ENCODE data around the gene G0S2. TPM values are rescaled to one million over a fixed set of nuclear protein-coding genes. Genes with fewer than 3 reads are reported as not detected.
A peak's percentile ranks its signal among the peaks of the same experiment; 100 is the strongest.
"Not testable (repeated sequence)": the region's sequence is repeated elsewhere in the genome, so short reads cannot be mapped to it uniquely, and the experiment has no call there.

The G0S2 gene
- total RNA-seq, 1 donor from 2014 or later: 162 TPM

DNA sequence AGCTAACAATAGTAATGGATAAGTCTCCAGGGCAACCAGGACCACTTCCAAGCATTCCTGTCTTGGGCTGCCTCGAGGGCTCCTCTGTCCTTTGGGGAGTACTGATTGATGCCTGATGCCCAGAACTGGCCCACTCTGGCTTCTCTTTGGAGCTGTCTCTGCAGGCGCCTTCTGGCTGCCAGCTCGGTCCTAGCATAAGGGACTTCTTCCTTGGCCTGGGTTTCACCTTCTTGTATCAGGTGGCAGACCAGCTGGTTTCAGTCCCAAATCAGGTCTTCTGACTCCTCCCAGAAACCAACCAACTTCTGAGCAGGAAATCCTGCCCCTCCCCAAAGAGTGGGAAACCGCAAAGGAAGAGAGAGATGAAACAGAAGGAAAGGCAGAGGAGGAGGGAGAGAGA lies 10.6 kb downstream of the G0S2 start:
- no peak for DNase-seq

DNA sequence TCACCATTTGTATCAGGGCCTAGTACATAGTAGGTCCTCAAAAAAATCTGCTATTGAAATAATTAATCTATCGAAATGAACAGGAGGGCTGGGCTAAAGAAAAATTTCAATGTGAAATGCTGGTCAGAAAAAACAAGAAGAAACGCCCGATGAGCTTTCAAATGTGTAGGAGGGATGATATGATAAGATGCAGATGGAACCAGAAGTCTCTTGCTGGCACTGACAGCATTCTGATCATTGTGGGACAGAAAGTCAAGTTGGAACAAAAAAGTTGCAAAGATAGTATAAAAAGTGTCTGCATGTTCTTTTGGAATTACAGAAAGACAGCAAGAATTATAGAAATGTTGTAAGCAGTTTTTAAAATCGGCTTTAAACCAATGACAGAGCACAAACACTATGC lies 11.1 kb downstream of the G0S2 start:
- no peak for DNase-seq

DNA sequence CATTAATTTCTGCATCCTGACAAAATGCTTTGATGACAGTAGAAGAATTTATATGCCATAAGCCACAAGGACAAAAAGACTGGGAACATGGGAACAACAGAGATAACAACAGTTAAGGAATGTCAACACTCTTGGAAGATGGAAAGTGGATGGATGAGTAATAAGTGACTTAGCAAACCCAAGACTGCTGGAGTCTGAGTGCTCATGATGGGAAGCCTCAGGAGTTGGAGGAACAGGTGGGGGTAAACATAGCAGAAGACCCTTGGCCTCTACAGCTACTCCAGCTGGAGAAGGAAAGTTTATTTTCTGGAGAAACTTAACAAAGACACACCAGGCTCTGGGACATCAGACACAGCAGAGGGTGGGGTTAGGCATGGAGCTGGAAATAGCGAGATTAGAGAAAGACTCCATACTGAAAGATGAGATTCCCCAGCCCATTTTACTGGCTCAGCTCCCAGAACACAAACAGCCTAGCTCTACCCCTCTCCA lies 13.6 kb downstream of the G0S2 start:
- DNase-seq: no peak

DNA sequence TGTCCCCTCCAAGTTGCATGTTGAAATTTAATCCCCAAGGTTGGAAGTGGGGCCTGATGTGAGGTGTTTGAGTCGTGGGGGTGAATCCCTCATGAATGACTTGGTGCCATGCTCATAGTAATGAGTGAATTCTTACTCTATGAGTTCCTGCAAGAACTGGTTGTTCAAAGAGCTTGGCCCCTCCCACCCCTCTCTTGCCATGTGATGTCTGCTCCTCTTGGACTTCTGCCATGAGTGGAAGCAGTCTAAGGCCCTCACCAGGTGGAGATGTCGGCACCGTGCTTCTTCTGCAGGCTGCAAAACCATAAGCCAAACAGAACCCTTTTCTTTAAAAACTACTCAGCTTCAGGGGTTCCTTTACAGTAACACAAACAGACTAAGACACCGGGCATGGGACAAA lies 14.3 kb downstream of the G0S2 start:
- no peak for DNase-seq

DNA sequence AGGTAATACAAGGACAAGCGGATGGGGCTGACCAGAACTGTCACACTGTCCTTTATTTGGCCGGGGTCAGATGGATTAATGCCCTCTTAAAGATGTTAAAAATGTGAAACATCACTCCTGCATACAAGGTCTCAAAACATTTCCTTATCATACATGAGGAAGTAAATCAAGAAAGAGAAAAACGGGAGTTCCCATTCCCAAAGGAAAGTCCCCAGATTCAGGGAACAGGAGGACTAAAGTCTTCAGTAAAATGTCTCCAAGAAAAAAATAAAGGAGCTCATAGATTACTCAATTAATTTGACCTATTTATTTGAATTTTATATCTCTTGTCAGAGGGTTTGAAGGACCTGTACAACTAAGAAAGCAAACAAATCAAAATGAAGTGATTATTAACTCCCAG lies 16.0 kb downstream of the G0S2 start:
- DNase-seq: no peak

DNA sequence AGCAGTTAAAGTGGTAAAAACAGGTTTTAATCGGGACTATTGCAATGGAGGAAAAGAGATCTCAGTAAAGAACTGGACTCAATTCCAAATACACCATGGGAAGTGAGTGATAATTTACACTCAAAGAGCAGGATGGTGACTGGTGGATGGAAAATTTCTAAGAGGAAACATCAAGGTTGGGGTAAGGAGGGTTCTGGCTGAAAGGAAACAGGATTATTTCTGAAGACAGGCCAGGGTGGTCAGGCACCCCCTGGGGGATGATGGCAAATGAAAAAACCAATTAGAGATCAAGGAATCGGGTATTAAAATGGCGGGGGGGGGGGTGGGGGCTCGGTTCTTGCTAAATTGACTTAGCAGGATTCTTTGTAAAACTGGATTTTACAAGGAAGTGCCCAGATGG lies 17.1 kb downstream of the G0S2 start:
- no peak for DNase-seq

DNA sequence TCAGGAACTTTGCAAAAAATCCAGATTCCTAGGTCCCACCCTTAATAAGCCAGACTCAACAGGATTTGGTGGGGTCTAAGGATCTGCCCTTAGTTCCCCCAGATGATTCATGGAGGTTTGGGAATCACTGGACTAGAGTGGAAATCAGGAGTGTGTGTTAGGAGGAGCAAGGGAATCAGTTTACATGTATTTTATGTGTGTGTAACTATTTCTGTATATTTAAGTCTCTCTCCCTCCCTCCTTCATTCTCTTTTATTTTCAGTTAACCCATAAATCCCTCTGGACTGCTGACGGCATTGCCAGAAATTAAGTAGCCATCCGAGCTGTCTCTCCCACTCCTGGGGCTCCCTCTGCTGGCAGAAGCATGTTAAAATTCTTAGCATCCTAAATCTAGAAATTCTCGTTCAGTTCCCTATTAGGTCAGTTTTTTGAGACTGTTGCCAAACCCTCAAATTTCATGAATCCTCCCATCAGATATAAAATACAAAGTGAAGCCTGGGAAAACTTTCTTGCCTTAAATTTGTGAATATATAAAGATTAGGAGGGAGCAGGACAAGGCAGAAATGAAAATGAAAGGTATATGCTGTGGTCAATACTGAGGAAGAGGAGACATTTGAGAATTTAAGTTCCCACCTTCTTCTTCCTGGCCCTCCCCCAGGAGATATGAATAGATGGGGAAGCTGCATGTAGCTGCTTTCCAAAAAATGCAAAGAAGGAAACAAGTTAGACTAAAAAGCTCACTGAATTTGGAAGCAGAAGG lies 17.7 kb downstream of the G0S2 start:
- peak; percentile 60 for DNase-seq

DNA sequence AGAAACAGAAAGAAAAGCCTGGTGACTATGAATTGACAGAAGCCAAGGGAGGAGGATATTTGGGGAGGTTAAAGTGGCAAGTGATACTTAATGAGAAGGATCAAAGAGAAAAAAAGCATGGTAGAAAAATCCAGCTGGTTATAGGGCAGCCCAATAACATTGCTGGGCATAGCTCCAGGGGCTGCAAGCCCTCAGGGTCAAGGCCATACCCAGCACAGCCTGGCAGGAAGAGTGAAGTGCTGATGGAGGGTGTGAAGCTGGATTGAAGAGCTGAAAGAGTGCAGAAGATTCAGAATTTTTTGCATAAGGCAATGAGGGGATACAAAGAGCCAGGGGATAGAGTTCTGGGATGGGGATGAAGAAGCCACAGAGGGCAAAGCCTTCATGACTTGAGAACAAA lies 21.5 kb downstream of the G0S2 start:
- DNase-seq: no peak

DNA sequence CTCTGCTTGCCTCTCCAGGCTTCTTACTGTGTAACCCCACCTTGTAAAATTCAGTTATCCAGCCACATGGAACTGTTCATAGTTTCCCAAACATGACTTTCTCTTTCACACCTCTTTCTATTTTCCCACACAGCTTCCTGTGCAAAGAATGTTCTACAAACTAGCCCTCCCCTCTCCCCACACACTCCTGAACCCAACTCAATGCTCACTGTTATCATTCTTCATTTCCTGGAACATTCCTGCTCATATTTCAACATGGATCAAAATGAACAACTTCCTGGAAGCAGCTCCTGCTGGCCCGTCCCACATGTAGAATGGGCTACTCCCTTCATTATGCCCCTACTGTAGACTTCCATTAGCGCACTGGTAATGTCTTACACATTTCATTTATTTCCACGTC lies 21.9 kb downstream of the G0S2 start:
- DNase-seq: no peak

DNA sequence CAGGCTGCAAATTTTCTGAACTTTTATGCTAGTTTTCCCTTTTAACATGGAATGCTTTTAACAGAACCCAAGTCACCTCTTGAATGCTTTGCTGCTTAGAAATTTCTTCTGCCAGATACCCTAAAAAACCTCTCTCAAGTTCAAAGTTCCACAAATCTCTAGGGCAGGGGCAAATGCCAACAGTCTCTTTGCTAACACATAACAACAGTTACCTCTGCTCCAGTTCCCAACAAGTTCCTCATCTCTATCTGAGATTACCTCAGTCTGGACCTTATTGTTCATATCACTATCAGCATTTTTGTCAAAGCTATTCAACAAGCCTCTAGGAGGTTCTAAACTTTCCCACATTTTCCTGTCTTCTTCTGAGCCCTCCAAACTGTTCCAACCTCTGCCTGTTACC lies 25.5 kb downstream of the G0S2 start:
- not testable (repeated sequence) for DNase-seq

DNA sequence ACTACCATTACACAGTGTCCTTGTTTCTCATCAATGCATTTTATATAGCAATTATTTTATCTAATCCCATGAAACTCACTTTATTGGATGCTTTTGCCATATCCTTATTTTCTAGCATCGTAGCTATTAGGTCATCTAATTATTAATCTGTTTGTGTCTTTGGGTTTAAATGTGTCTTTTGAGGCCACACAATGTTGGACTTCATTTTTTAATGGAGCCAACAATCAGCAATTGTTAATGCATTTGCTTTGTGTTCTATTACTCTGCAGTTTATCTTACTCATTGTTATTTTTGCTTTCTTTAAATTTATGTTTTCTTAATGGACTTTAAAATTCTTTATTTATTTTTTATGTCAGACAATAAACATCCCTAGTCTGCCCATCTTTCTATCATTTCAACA lies 27.6 kb downstream of the G0S2 start:
- no peak for DNase-seq

DNA sequence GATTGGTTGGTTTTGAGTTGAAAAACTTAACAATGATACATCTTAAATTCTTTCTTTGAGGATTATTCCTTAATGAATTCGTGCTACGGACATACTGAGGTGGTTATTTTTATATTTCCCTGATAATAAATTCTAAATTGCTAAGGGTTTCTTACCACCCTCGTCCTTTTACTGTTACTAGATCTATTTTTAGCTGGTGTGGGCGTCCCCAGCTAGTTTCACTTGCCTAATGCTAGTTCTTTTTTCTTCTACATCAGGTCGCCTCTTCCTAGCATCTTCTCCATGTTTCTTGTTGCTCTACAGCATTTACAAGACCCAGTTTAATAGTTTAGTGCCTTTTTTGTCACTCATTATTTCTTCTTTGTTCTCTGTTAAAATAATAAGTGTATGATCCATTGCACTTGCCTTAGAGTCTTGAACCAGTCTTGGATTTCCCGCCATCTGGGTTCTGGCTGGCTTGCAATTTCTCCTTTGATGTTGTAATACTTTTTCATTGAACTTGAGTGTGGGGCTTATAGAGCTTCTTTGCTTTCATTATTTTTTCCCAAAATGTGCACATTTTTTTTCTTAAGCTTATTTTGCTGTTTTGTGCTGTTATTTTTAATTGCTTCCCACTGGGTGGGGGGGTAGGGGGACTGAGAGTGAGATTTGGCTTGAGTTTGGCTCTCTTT lies 28.8 kb downstream of the G0S2 start:
- no peak for DNase-seq

DNA sequence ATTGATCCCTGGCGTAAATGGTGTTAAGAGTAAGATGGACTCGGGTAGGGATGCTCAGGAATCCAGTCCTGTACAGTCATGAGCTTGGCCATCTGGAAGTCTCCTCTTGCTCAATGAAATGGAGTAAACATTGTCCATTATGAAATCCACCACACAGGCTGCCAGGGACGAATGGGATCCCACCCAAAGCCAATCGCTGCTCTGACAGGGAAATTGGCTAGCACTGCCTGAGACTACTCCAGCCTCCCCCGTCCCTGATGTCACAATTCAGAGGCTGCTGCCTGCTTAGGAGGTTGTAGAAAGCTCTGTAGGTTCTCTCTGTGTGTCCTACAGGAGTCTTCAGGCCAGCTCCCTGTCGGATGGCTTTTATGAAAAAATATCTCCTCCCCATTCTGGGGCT lies 29.4 kb downstream of the G0S2 start, which contains the start of gene HSD11B1:
Gene HSD11B1, plus strand, starts transcription at position 263 of the 400 bp plus-strand sequence. Its CDS starts 97 bp downstream, at position 360.
- DNase-seq: no peak

DNA sequence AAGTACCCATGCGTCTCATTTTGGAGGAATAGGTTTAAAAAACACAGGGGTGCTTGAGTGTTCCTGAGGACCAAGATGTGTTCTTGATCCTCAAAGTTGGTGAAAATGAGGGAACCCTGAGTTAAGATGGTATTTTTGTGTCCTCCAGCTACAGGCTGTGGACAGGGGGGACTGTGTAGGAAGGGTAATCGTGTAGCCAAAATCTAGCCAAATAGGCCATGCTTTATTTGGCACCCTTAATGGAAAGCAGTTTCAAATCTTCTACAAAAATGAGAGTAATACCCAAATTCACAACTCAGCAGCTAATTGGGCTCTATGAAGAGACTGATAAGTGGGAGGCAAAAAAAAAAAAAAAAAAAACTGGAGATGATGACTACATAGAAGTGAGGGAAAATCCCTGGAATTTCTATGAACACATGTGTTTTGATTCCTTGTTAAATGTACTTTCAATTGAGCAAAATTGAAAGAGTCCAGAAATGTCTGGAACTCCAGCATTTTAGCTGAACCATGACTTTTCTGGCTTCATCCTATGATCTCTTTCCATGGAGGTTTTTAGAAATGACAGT lies 29.9 kb downstream of the G0S2 start:
- no peak for DNase-seq

DNA sequence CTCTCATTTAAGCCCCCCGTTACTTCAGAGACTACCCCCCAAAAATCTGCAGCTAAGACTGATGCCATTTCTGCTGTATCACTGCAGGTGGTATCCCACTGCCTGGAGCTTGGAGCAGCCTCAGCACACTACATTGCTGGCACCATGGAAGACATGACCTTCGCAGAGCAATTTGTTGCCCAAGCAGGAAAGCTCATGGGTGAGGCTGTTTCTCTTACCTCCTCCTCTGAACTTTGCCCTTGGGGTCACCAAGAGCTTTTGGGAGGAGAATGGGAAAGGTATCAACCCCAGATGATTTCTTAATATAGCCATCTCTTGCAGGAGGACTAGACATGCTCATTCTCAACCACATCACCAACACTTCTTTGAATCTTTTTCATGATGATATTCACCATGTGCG lies 31.4 kb downstream of the G0S2 start:
- DNase-seq: no peak

DNA sequence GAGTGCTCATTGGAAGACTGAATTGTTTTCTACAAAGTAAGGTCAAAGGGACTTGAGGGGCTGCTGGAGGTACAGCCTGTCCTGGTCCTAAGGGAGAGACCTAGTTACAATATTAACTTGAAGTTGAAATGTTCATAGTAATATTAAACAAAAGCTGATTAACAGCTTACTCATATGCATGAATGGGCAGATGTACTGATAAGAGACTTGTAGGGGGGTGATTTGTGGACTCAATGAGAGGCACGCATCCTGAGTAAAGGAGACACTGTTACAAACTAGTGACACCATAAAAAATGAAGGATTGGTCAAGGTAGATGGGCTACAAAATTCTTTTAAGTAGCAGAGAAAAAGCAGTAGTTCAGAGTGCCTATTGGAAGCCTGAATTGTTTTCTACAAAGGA lies 32.1 kb downstream of the G0S2 start:
- DNase-seq: no peak

DNA sequence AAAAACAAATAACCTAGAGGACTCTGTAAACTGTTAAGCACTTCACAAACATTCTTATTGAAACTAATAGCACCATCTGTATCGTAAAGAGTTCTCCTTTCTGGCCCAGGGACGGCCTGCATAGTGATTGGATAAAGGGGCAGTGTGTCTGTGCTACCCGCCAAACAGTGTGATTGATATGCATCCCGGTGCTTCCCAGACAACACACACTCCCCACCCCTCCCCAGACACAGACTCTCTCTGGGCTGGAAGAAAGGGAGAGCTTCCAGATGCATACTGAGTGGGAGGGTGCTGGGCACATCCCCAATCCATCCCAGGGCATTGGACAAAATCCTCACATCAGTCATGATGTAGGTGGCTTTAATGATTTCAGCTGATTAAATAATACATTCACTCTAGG lies 33.1 kb downstream of the G0S2 start:
- no peak for DNase-seq

DNA sequence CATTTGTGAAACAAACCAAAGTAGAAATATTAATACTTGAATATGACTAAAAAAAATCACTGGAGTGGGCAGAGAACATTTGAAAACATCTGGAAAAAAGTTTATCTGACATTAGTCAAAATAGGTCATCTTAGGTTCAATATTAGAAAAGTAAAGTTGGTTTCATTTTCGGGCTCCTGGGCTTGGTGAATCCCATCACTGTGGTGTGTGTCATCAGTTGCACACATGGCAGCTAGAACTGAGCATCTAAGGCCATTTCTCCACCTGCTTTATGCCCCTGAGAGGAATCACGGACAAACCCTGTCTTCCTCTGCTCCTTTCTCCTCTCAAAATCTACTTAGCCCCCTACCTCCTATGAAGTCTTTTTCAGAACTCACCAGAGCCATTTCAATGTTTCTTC lies 34.9 kb downstream of the G0S2 start:
- no peak for DNase-seq

DNA sequence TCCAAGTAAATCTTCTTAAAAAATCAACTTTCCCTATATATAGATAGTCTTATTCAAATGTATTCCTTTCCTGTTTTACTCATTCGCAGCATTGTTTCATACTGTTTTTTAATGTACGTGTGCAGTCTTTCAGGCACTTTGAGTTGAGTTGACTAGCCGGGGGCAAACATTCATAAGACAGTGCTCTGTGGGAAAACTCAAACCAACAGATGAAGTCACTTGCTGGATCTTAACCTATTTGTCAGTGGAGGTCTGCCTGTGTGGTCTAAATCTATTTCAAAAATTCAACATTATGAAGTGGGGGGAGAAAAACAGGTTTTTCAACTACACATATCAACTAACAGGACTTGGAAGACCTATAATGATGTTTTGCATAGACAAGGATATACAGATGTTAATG lies 35.6 kb downstream of the G0S2 start:
- DNase-seq: peak; percentile 12

DNA sequence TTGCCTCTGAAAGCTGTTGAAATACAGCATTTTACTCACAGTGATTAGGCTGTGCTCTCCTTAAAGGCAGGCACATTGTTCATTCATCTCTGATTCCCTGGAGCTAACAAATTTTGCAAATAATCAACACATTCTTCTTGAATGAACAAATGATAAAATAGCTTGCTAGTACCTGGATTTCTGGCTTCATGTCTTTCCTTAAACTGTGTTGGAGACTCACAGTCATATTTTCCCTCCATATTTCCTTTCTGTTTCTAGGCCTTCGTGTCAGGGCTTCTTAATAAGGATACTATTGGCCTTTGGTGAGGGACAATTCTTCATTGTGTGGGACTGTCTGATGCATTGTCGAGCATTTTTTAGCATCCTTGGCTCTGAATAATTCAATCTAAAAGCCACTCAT lies 39.1 kb downstream of the G0S2 start:
- DNase-seq: no peak

DNA sequence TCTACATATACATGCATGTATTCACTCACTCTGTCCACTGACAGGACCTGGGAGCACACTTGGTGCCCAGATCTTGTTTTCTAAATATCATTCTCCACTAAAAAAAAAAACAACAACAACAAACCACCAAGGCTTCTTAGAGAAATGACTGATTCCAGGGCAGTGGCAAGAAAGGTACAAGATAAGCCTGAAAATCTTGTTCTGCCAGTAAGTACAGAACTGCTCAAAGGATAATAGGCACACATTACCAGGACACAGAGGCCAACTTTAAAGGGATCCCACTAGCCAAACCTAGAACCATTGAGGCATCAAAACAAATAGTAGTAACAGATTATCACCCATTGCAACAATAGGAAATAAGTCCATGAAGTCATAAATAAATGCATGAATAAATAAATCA lies 40.1 kb downstream of the G0S2 start:
- no peak for DNase-seq

DNA sequence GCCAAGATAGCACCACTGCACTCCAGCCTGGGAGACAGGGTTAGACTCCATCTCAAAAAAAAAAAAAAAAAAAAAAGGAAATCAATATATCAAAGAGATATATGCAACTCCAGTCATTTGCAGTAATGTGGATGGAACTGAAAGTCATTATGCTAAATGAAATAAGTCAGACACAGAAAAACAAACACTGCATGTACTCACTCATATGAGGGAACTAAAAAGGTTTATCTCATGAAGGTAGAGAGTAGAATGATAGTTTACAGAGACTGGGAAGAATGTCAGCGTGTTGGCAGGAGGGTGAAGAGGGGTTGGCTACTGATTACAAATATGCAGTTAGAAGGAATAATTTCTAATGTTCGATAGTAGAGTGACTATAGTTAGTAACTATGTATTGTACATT lies 42.6 kb downstream of the G0S2 start:
- DNase-seq: no peak

DNA sequence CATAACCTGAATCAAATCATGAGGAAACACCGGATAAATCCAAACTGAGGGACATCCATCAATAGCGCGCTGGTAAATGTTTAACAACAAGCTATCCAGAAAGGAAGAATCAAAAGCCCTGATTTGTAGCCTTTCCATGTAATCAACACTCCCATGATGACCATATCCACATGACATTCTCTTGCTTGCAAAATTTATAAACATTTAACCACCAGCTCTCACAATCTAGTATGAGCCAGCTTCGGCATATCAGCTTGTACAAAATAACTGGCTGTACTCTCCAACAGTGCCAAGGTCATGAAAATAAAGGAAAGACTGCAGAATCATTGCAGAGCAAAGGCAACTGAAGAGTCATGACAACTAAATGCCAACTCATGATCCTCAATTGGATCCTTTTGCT lies 45.1 kb downstream of the G0S2 start:
- no peak for DNase-seq

DNA sequence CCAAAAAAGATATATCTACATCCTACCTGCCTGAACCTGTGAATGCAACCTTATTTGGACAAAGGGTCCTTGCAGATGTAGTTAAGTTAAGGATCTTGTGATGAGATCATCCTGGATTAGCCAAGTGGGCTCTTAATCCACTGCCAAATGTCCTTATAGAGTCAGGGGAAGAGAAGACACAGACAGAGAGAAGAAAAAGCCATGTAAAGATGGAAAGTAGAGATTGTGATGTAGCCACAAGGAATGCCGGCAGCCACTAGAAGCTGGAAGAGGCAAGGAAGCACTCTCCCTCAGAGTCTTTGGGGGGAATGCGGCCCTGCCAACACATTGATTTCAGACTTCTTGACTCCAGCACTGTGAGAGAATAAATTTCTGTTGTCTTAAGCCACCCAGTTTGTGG lies 45.6 kb downstream of the G0S2 start:
- no peak for DNase-seq
